HG03439 (cell line): ENCODE data around the gene INTS2.
"Not testable (repeated sequence)": the region's sequence is repeated elsewhere in the genome, so short reads cannot be mapped to it uniquely, and the experiment has no call there.

Experiments used
- ATAC-seq: cut with Tn5 transposase; IDR thresholded peaks from one replicate; pipeline ENCODE4 v1.9.1; 2021; ENCODE audit warnings: mild to moderate bottlenecking, moderate library complexity; ENCODE audit not compliant: unreplicated experiment

INTS2 gene

DNA sequence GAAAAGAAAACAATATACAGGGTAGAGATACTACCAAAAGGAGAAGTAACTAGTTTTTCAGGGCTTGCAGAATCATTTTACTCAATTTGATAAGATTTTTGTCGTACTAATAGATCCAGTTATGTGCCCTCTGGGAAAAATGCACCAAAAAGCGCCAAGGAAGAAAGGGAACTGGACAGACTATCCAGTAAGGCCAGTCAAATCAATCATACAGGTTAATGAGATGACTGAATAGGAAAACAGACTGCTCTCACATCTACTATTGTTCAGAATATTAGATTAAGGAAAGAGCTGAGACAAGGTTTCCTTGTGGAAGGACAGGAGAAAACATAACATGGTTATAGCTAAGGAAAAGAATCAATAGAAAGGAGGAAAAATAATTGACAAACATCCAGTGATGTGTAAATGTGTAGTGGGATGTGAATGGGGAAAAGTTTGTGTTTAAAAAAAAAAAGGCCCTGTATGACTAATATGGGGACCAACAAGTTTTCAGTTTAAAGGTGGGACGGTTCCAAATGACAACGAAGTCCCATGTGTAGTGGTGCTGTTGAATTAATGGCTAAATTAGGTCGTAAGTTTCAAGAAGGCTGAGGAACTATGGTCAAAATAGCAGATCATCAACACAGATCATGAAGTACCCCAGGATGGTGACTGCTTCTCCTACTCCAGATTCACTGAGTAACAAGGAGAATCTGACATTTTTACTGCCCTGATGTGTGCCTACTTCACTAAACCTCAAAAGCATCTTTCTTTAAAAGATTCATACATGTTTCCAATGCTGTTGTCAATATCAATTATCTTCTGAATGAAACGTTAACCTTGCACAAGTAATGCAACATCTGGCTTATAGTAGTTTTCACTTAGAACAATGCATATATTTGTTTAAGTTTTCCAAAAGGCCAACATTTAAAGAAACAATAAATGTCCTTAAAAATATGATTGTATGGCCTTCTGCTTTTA is 105.2 kb downstream of the INTS2 start:
- no peak for ATAC-seq

DNA sequence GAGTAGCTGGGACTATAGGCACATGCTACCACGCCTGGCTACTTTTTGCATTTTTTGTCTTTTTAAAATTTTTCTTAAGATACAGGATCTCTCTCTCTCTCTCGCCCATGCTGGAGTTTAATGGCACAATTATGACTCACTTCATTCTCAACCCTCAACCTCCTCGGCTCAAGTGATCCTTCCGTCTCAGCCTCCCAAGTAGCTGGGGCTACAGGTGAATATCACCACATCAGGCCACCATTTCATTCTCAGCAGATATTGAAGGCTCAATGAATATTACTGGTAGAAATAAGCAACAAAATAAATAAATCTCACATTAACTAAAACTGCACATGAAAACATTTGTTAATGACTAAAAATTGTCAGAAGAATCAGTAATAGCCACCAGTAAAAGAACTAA is 106.1 kb downstream of the INTS2 start:
- no peak for ATAC-seq

DNA sequence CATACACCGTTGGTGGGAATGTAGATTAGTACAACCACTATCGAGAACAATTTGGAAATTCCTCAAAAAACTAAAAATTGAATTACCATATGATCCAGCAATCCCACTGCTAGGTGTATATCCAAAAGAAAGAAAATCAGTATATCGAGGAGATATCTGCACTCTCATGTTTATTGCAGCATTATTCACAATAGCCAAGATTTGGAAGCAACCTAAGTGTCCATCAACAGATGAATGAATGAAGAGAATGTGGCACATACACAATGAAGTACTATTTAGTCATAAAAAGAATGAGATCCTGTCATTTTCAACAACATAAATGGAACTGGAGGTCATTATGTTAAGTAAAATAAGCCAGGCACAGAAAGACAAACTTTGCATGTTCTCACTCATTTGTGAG is 108.5 kb downstream of the INTS2 start:
- ATAC-seq = not testable (repeated sequence)

DNA sequence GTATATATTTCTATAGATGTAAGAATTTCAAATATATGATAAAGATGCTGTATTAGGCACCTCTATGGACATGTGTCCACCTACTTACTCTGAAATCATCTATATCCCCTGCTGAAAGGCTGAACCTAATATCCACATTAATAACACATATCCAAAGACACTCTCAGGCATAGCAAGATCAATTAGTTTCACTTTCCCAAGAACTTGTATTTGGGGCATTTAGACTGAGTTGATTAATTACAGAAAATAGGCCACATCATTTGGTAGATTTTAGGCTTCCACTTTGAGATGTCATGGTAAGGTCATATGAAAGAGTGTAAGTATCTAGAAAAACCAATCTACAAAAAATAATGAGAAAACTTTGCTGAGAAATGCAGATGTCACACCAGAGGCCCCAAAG is 109.6 kb downstream of the INTS2 start:
- ATAC-seq = no peak

DNA sequence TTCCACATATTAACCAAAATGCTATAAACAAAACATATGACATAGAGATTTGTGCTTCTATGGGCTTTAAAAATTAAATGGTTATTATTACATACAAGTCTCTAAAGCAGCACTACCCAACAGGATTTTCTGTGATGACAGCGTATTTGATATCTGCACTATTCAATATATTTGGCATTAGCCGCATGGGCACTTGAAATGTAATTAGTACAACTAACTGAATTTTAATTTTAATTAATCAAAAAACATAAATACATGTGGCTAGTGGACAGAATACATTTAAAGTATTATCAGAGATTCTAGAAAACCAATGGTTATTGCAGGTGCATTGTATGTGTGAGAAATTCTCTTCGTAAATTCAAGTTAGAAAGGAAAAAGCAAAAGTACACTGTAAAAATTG is 110.3 kb downstream of the INTS2 start:
- no peak for ATAC-seq

DNA sequence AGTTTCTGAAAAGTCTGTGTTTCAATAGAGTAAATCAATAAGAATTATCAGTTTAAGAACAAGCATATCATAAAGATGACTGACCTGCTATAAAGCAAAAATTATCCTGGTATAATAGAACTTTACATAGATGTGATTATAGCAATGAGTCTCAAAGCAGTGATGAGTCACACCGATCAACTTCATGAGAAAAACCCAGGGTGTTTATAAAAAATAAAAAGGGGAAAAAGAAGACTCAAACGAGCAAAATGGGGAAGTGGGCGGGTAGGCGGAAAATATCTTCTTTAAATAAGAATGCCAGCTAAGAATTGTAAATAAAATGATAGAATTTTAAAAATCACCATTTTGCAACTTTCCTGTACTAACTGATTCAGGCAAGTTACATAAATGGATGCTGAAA is 111.2 kb downstream of the INTS2 start:
- ATAC-seq = no peak

DNA sequence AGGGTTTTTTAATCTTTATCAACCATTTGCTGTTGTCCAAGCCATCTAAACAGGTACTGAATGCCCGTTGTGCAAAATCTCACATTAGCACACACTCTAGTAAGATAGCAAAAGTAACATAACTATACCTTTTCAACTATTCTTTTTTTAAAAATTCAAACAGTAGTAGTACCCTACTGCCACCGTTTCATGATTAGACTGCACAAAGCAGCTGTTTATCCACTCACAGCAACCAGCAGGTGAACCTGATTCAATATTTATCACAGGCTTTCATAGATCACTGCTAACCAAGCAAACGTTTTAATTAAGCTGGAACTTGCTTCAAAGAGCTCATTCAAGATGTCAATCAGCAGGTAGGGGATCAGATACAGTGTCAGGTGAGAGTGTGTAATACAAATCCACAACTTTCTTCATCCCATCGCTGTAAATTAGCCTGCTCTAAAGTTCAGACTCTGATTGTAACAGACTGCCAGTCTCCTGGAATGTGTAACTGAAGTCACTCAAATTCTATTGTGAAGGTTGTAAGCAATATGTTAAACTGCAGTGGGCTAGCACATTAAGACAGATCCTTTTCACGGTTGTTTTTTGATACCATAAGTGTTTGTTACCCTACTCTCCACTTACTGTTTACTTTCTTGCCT is 111.8 kb downstream of the INTS2 start:
- ATAC-seq = no peak
